Body of pancreas (tissue), 4 donors: ENCODE data around the gene TCFL5.

Experiments
- CTCF ChIP-seq, 7 experiments: fragments of 450-650 bp in 4 of 7; fragments of 200-600 bp in 3 of 7; sonication (generic) in 3 of 7; IDR thresholded peaks; one replicate each; pipeline ENCODE4 v1.5.1; 2016 to 2019; ENCODE audit warnings: antibody characterized with exemption in 7 of 7
- POLR2A ChIP-seq, 3 donors: fragments of 450-650 bp; IDR thresholded peaks; one replicate each; pipeline ENCODE4 v1.6.1; 2016; ENCODE audit warnings: antibody characterized with exemption in 3 of 3, mild to moderate bottlenecking in 2 of 3

DNA sequence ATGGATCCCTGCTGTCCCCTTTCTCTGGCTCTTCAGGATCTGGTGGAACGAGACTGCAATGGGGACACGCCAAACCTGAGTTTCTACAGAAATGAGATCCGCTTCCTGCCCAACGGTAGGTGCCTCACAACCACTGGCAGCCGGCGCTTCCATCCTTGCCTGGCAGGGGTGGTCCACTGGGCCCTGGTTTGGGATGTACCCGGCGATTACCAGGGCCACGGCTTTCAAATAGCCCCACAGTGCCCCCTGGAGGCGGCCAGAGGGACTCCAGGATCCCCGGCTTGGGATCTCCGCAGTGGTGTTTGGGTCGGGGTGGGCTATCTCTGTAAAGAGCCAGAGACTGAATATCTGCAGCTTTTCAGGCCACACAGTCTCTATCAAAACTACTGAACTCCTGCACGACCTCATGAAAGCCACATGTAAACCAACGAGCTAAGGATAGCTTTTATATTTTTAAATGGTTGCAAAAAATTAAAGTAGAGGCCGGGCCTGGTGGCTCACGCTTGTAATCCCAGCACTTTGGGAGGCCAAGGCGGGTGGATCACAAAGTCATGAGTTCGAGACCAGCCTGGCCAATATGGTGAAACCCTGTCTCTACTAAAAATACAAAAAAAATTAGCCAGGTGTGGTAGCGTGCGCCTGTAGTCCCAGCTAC is 53.3 kb downstream of the TCFL5 start:
- TF ChIP-seq CTCF (IDR thresholded peaks at IDR 0.05) (peak; percentile 74 to 94 (median 81)), POLR2A (IDR thresholded peaks at IDR 0.05) (no peak)
